Astrocyte of the cerebellum (primary cell): ENCODE measurements around the gene OVOL1.

Experiments
- DNase-seq: peaks from one replicate; pipeline ENCODE4 v3.0.0-alpha.2; 2011; ENCODE audit warnings: low read depth
- H3K4me3 ChIP-seq: 2 replicates; pipeline ENCODE4 v1.5.1; 2011; ENCODE audit warnings: mild to moderate bottlenecking, low read depth, low read length, moderate library complexity
- in situ Hi-C: cut with HindIII; loops from 2 replicates; pipeline ENCODE4 v1.10.0; 2017; ENCODE audit warnings: low sequenced_read_pairs
- TF ChIP-seq, protein P1 (sequence below): IDR thresholded peaks from 2 replicates; pipeline ENCODE4 v1.5.1; 2012; ENCODE audit warnings: low read length, low read depth, moderate library complexity, mild to moderate bottlenecking; ENCODE audit errors: missing control alignments

The OVOL1 gene

DNA sequence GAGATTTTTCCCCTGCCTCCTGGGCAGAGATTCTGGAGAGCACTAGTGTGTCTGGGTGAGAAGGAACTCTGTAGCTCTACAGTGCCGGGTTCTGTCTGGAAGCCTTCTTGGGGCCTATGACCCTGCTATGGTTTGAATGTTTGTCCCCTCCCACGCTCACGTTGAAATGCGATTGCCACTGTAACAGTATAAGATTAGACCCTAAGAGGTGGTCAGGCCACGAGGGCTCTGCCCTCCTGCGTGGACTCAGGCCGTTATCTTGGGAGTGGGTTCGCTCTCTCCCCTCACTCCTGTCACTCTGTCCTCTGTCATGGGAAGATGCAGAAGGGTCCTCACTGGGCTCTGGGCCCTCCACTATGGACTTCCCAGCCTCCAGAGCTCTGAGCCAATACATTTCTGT lies 9.6 kb upstream of the OVOL1 start:
- in situ Hi-C loops, result no loop called here
- TF ChIP-seq, protein P1, sequence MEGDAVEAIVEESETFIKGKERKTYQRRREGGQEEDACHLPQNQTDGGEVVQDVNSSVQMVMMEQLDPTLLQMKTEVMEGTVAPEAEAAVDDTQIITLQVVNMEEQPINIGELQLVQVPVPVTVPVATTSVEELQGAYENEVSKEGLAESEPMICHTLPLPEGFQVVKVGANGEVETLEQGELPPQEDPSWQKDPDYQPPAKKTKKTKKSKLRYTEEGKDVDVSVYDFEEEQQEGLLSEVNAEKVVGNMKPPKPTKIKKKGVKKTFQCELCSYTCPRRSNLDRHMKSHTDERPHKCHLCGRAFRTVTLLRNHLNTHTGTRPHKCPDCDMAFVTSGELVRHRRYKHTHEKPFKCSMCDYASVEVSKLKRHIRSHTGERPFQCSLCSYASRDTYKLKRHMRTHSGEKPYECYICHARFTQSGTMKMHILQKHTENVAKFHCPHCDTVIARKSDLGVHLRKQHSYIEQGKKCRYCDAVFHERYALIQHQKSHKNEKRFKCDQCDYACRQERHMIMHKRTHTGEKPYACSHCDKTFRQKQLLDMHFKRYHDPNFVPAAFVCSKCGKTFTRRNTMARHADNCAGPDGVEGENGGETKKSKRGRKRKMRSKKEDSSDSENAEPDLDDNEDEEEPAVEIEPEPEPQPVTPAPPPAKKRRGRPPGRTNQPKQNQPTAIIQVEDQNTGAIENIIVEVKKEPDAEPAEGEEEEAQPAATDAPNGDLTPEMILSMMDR, result no peak
- DNase-seq, result no peak

GRCh38 chr11:65777821-65778361 lies 9.0 kb upstream of the OVOL1 start:
- no peak overlapping the region for H3K4me3 ChIP-seq
- in situ Hi-C loops, result no loop called here
- no peak for DNase-seq
- TF ChIP-seq, protein P1, result no peak

More for the DNA sequence above, 9.6 kb upstream of the OVOL1 start:
- no peak overlapping the region for H3K4me3 ChIP-seq

- in situ Hi-C loops, result no loop called here
- DNase-seq, result no peak
- no peak overlapping the region for H3K4me3 ChIP-seq
- TF ChIP-seq, protein P1, result no peak
Observed at GRCh38 chr11:65778431-65778900, 8.4 kb upstream of the OVOL1 start.

- in situ Hi-C loops, result no loop called here
- peak overlapping the region; percentile 67 for H3K4me3 ChIP-seq
- TF ChIP-seq, protein P1, result no peak
- DNase-seq, result no peak
Observed at GRCh38 chr11:65778901-65779668, 7.8 kb upstream of the OVOL1 start.

DNA sequence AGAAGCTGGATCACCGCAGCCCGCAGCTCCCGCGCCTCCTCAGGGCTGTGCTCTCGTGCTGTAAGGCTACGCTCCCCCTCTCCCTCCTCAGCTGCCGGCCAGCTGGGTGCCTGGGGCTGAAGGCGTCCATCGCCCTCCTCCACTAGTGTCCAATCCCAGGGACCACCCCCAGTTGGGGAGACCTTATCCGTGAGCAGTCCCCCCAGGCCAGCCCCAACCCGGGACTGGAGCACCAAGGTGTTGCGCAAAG lies 7.3 kb upstream of the OVOL1 start:
- DNase-seq, result no peak
- peak overlapping the region; percentile 67 for H3K4me3 ChIP-seq
- in situ Hi-C loops, result no loop called here
- TF ChIP-seq, protein P1, result no peak

DNA sequence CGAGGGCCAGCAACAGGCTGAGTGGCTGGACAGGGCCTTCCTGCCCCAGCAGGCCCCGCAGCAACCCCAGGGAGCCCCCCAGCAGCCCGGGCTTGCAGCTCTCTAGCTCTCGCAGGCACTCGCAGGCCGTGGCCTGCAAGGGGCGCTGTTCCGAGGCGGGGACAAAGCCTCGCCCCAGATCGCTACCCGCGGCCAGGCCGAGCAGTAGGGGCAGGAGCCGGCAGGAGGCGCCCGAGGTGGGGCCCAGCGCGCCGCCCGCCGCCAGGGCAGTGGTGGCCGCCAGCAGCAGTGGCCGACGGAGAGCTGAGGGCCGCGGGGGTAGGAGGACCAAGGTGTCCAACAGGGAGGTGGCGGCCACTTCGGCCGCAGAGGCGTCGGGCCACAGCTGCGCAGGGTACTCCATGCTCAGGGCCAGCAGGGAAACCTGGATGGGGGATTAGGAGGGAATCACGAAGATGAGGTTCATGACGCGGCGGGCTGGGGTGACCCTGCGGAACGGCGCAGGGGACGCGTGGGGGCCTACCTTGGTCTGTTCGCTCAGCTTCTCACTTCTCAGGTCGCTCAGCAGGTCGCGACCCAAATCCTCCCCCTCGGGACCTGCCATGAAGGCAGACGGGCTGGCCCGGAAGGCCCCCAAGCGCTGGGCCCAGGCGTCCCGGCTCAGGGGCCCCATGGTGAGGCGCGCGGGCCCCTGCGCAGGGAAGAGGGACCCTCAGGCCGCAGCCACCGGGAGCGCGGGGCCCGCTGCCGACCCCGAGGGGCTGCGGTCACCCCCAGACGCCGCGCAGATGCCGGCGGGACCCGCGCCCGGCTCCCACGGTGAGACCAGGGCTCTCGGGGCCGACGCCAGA lies 6.7 kb upstream of the OVOL1 start:
- DNase-seq, result no peak
- in situ Hi-C loops, result no loop called here
- peak overlapping the region; percentile 67 for H3K4me3 ChIP-seq
- TF ChIP-seq, protein P1, result peak; percentile 82
